ENCODE data around the gene STX10.

Gene STX10

GRCh38 chr19:13103581-13104359 lies 46.4 kb downstream of the STX10 start:
- no peaks in the 10 kb centered on the region; the same call in 1 of the 2 replicates for H4K20me1 ChIP-seq (ENCODE audit: control insufficient read depth, insufficient read depth, low read depth, low read length)
- H3F3A ChIP-seq (ENCODE audit: control insufficient read depth, insufficient read depth) = peaks cover 40% of the 10 kb centered on the region
- H3K27ac ChIP-seq (ENCODE audit: low read depth, low read length) = peak overlapping the region; percentile 99
- H3K4me1 ChIP-seq (ENCODE audit: control insufficient read depth, low read length) = peaks cover 64% of the 10 kb centered on the region
- peaks cover 51% of the 10 kb centered on the region for H3K79me2 ChIP-seq (ENCODE audit: control insufficient read depth, low read length)
- peak overlapping the region; percentile 100 for H3K4me2 ChIP-seq (ENCODE audit: low read length)
- H3K9me2 ChIP-seq (replicated peaks; ENCODE audit: control insufficient read depth, low read length) = no peaks in the 10 kb centered on the region
- no peaks in the 10 kb centered on the region for H3K27me3 ChIP-seq (ENCODE audit: control insufficient read depth, low read length)
- peaks cover 49% of the 10 kb centered on the region for H3K36me3 ChIP-seq (ENCODE audit: control insufficient read depth, low read length)
- no peak for TF ChIP-seq EZH2phosphoT487 (IDR thresholded peaks at IDR 0.05; ENCODE audit: borderline replicate concordance, low read length)
- TF ChIP-seq, protein P1, sequence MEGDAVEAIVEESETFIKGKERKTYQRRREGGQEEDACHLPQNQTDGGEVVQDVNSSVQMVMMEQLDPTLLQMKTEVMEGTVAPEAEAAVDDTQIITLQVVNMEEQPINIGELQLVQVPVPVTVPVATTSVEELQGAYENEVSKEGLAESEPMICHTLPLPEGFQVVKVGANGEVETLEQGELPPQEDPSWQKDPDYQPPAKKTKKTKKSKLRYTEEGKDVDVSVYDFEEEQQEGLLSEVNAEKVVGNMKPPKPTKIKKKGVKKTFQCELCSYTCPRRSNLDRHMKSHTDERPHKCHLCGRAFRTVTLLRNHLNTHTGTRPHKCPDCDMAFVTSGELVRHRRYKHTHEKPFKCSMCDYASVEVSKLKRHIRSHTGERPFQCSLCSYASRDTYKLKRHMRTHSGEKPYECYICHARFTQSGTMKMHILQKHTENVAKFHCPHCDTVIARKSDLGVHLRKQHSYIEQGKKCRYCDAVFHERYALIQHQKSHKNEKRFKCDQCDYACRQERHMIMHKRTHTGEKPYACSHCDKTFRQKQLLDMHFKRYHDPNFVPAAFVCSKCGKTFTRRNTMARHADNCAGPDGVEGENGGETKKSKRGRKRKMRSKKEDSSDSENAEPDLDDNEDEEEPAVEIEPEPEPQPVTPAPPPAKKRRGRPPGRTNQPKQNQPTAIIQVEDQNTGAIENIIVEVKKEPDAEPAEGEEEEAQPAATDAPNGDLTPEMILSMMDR (IDR thresholded peaks at IDR 0.05; ENCODE audit: low read depth, low read length, poor library complexity, severe bottlenecking) = no peak
- H3K4me3 ChIP-seq (ENCODE audit: low read length) = peak overlapping the region; percentile 86
- no peaks in the 10 kb centered on the region for H3K9me3 ChIP-seq (ENCODE audit: control insufficient read depth, insufficient read depth, low read length)

DNA sequence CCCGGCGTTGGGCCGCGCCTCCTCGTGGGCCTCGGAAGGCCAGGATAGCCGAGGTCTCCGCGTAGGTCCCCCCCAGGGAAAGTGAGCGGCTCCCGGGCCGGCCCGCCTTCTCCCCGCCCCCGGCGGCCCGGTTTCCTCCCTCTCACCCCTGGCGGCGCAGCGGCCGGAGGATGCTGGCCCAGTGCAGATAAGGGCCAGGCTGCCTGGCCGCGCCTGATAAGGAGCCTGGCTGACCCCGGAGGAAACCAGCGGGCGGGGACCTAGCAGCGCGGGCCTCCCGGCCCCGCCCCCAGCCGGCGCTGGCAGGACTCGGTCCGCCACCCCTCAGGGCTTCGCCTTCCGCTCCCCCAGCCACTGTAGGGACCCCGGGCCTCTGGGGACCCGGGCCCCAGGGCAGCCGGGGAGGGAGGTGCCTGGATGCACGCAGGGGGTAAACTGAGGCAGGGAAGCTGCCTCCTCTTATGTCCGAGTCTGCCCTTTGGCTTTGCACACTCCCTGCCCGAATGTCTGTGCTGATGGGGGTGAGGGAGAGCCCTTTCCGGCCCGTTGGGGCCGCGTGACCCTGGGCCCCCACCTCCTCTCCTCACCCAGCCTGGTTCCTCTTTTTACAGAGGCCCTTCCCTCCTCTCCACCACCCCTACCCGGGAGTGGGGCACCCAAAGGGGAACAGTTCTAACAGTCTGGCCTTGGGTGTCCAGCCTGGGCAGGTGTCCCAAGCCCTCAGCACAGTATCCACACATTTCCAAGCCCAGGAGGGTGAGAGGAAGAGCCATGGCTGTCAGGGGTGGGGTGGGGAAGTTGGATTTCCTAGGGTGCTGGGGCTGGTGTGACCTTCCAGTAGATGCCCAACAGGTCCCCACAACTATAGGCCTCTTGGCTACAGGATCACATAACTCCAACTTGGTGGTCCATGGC lies 47.3 kb downstream of the STX10 start, which contains the start of gene LYL1:
LYL1 (minus strand) TSS at position 193 of the 915 bp plus-strand sequence. CDS start 1,687 bp downstream, outside the sequence.
- Histone ChIP-seq H3K4me2 (ENCODE audit: low read length) (peak within 1 kb of the TSS; percentile 100), H3K27ac (ENCODE audit: low read depth, low read length) (peak within 1 kb of the TSS; percentile 99), H3K27me3 (ENCODE audit: control insufficient read depth, low read length) (no peaks in the 10 kb centered on the region), H3F3A (ENCODE audit: control insufficient read depth, insufficient read depth) (peaks cover 40% of the 10 kb centered on the region), H3K4me1 (ENCODE audit: control insufficient read depth, low read length) (peaks cover 71% of the 10 kb centered on the region), H3K36me3 (ENCODE audit: control insufficient read depth, low read length) (peaks cover 51% of the 10 kb centered on the region), H3K9me3 (ENCODE audit: control insufficient read depth, insufficient read depth, low read length) (no peaks in the 10 kb centered on the region), H3K4me3 (ENCODE audit: low read length) (peak within 1 kb of the TSS; percentile 86), H3K9me2 (replicated peaks; ENCODE audit: control insufficient read depth, low read length) (no peaks in the 10 kb centered on the region), H3K79me2 (ENCODE audit: control insufficient read depth, low read length) (peaks cover 56% of the 10 kb centered on the region), H4K20me1 (ENCODE audit: control insufficient read depth, insufficient read depth, low read depth, low read length) (no peaks in the 10 kb centered on the region; the same call in 1 of the 2 replicates)
- no peak for TF ChIP-seq EZH2phosphoT487 (IDR thresholded peaks at IDR 0.05; ENCODE audit: borderline replicate concordance, low read length)
- TF ChIP-seq, protein P1 (IDR thresholded peaks at IDR 0.05; ENCODE audit: low read depth, low read length, poor library complexity, severe bottlenecking) = no peak

- H3K9me3 ChIP-seq (ENCODE audit: control insufficient read depth, insufficient read depth, low read length) = no peaks in the 10 kb centered on the region
- no peaks in the 10 kb centered on the region for H3K9me2 ChIP-seq (replicated peaks; ENCODE audit: control insufficient read depth, low read length)
- peaks cover 75% of the 10 kb centered on the region for H3K4me1 ChIP-seq (ENCODE audit: control insufficient read depth, low read length)
- peak overlapping the region; percentile 99 for H3K27ac ChIP-seq (ENCODE audit: low read depth, low read length)
- peaks cover 41% of the 10 kb centered on the region for H3F3A ChIP-seq (ENCODE audit: control insufficient read depth, insufficient read depth)
- no peak for TF ChIP-seq EZH2phosphoT487 (IDR thresholded peaks at IDR 0.05; ENCODE audit: borderline replicate concordance, low read length)
- TF ChIP-seq, protein P1 (IDR thresholded peaks at IDR 0.05; ENCODE audit: low read depth, low read length, poor library complexity, severe bottlenecking) = no peak
- H3K79me2 ChIP-seq (ENCODE audit: control insufficient read depth, low read length) = peaks cover 59% of the 10 kb centered on the region
- H3K4me3 ChIP-seq (ENCODE audit: low read length) = peak overlapping the region; percentile 86
- H3K4me2 ChIP-seq (ENCODE audit: low read length) = peak overlapping the region; percentile 100
- no peaks in the 10 kb centered on the region for H3K27me3 ChIP-seq (ENCODE audit: control insufficient read depth, low read length)
- no peaks in the 10 kb centered on the region; the same call in 1 of the 2 replicates for H4K20me1 ChIP-seq (ENCODE audit: control insufficient read depth, insufficient read depth, low read depth, low read length)
- H3K36me3 ChIP-seq (ENCODE audit: control insufficient read depth, low read length) = peaks cover 48% of the 10 kb centered on the region
Observed at GRCh38 chr19:13102416-13102665, 47.8 kb downstream of the STX10 start.

Measured in DOHH2 (cell line).